OCI-M1 (cell line): ENCODE results near the gene ZBED5.
A peak's percentile ranks its signal among the peaks of the same experiment; 100 is the strongest.
"Not testable (repeated sequence)": the region's sequence is repeated elsewhere in the genome, so short reads cannot be mapped to it uniquely, and the experiment has no call there.

Experiments used
- DNase-seq: peaks from one replicate; lab custom pipeline; 2025; lab: John Stamatoyannopoulos, UW

Gene ZBED5

DNA sequence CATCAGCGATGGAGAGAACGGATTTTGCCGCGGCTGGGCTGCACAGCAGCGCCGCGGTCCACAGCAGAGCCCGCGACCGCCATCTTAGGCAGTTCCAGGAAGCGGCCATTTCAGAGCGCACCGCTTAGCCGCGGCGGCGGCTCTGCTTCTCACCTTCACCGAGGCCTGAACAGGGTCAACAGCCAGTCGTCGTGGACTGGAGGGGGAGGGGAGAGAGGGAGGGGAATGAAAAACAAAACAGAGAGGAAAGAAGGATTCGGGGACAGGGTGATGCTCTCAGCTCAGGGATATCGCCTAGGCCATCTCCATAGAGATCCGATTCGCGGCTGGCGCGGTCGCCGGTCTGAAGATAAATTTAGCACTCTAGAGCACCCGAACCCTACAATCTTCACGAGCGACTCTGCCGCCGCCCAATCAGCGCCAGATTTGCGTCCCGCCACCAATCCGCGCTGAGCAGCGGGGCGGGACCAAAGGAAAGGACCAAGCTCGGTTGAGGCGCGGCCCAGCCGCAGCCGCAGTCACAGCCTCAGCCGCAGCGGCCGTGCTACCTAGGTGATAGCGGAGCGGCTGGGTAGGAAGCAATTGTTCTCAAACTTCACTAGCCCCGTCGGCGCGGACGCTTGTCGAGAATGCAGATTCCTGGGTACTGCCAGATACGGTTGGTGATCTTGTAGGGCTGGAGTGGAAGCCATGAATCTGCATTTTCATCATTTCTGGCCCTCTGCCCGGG lies at the start of gene ZBED5:
Gene ZBED5 (minus strand): TSS at position 345 of the 730 bp plus-strand sequence. CDS start 3,108 bp downstream, outside the sequence.
- DNase-seq = peak; percentile 99

DNA sequence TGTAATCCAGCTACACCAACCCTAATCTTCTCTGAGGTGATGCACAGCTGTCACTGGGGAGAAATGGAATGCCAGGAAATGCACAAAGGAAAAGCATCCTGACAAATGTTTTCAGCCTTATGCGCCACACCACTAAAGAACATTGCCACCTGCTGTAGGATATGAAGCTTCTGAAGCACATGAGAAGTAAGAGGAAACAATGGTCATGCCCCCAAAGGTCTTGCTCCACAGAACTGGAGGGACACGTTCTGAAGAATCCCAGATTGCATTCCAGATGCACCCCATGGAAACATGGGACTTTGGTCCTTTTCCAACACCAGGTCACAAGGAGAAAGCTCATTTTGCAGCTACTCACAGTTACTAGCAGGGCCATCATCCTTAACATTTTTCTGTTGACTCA lies 48.7 kb upstream of the ZBED5 start:
- DNase-seq = peak; percentile 13

DNA sequence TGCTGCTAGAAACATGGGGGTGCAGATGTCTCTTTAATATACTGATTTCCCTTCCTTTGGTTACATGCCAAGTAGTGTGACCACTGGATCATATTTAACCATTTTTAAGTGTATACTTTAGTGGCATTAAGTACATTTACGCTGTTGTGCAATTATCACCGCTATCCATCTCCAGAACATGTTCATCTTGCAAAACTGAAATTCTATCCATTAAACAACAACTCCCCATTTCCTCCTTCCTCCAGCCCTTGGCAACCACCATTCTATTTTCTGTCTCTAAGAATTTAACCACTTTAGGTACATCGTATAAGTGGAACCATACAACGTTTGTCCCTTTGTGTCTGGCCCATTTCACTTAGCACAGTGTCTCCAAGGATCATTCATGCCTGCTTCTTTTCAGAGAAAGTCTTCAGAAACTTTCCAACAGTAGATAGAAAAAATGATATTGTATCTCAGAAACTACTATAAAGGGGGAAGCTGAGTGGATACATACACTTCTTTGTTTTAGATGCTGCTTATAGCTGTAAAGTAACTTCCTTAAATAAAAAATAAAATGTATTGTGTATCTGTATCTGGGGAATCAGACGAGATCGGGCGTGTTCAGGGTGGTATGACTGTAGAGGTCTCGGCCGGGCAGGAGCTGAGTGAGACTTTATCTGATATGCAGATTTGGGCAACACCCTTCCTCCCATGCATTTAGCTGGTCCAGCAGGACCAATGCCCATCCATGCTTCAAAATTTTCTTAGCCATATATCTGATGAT lies 44.6 kb upstream of the ZBED5 start:
- peak; percentile 51 for DNase-seq

DNA sequence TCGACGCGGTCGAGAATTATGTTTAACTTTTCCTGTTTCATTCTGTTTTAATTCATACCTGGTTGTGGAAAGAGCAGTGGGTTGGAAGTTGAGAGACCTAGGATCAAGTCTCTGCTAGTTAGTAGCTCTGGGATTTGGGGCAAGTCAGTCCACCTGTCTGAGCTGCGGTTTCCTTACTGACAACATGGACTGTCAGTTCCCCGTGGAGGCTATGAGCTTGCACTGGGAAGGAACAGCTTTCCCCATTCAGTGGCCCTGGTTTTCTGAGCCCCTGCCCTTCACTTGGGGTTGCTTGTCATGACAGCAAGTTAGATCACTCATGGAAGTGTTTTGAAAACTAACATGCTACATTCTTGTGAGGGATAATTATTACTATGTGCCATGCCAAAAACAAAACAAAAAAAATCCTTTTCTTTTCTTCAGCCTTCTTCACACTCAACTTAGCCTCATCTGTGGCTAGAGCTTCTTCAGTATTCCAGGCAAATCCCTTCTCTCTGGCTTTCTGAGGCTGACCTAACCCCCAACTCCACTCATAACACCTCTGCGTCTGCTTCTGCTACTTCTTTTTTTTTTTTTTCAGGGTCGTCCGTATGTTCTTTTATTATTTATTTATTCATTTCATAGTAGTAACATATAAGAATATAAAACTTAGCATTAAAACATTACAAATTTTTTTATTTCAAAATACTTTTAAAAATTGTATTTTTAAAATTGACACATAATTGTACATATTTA lies 43.0 kb upstream of the ZBED5 start:
- peak; percentile 67 for DNase-seq

DNA sequence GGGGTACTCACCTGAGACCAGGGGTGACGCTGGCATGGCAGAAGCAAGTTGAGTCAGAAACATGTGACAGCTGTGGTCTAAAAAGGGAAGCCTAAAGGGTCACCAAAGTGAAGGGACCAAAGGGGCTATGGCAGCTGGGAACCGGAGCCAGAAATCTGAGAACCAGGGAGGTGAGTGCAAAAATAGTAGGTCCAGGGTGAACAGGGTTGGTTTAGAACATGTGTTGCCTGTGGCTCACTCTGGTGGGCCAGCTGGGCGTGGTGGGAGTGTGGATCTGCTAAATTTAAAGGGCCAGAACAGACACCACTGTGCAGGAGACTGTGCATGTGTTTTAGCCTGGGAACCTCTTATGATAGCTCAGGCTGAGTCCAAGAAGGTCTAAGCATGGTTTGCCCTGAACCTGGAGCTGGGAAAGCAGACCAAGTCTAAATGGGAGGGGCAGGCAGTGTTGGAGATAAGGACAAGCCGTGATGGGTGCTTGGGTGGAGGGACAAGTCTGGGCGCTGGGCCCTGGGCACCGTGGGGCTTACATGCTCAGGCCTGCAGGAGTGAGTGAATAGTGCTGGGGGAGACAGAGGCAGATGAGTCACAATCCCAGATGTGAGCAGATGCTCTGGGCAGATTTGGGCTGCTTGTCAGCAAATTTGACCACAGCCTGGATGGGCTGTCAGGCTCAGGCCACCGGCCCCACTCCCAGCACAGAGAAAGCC lies 41.4 kb upstream of the ZBED5 start:
- peak; percentile 99 for DNase-seq

DNA sequence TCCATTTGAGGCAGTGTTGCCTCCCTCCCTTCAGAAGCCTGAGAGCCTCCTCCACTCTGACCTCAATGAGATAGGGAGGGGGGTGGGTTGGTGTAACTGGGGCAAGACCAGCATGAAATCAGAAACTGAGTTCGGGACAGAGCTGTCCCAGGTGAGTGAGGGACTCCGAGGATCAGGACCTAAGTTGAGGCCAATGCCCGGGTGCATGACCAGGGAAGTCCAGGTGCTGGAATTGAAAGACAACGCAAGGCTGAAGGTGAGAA lies 40.8 kb upstream of the ZBED5 start:
- DNase-seq = peak; percentile 55

DNA sequence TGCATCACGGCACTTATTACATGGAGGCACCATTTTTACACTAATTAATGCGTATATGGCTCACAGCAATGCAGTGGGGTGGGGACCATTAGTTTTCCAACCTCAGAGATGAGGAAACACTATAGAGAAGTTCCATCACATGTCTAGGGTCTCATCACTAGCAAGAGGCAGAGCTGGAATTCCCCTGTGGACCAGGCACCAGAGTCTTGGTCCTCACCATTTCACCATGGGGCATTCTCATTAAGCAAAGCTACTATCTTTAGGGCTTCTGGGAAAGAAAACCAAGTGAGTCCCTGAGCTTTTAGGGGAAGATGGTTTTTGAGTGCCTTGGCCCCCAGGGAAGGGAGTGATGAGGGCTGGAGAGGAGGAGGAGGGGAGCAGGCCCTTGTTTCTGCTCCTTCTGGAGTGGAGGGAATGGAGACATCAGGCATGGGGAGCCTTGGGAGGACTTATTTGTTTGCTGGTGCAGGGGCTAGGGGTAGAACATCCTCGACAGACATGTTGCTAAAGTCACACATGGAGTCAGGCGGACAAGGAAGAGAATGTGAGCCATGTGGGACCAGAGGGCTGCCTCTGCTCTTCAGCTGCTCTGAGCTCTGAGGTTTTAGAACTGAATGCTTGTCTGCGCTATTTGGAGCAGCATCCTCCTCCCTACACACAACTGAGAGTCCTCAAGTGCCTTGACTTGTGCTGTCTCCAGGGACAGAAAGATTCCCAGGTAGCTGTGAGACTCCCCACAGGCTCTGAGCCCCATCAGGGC lies 40.3 kb upstream of the ZBED5 start:
- peak; percentile 34 for DNase-seq

DNA sequence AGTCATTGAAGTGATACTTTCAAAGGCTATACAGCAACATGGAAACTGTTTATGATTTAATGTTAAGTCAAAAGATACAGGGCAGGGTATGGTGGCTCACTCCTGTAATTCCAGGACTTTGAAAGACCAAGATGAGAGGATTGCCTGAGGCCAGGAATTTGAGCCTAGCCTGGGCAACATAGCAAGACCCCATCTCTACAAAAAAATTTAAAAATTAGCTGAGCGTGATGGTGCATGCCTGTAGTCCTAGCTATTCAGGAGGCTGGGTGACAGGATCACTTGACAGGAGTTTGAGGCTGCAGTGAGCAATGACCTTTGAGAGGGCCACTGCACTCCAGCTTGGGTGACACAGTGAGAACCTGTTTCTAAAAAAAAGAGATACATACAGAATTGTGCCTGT lies 39.3 kb upstream of the ZBED5 start:
- no peak for DNase-seq

DNA sequence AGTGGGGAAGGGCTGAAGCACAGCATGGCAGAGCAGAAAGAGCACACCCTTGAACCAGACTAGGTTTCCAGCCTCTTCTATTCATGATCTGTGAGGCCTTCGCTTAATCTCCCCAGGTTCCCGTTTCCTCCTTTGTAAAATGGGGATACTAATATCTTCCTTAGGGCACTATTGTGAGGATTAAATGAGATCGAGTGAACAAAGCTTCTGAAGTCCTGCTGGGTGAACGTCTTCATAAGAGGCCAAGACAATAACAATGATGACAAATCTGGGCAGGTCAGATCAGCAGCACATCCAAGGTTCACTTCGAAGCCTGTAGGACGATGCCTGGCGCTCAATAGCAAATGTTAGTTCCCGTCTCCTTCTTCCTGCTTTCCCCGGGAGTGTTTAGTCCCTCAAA lies 38.6 kb upstream of the ZBED5 start:
- DNase-seq = no peak

DNA sequence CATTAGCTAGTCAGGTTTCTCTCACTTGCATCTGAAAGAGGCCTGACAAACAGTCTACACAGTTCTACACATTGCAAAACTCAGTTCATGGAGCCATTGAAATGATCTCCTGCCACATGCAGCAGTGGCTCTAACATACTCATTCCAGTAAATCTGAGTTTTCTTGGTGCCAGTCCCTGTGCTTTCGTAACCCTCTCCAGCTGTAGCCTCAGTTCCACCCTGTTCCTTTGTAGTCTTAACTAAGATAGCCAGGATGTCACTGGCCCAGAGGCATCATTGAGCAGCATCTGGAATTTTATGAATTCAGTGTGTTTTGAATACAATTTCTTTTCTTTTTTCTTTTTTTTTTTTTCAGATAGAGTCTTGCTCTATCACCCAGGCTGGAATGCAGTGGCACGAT lies 37.4 kb upstream of the ZBED5 start:
- DNase-seq = no peak

DNA sequence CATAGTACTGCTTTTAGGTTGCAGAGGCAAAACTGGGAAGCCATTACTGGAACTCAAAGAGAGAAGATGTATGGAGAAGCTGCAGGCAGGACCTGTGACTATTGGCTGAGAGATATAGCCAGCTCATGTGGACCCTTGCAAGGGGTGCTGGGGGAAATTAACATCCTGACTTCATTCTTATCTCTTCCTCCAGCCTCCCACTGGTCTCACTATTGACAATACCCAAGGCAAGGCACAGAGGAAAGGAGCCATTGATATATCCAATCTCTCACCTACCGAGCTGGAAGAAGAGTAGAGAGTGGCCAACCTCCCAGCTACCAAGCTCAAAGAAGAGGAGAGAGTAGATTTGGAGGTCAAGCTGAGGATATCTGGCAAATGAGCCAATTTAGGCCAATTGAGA lies 36.8 kb upstream of the ZBED5 start:
- peak; percentile 51 for DNase-seq

DNA sequence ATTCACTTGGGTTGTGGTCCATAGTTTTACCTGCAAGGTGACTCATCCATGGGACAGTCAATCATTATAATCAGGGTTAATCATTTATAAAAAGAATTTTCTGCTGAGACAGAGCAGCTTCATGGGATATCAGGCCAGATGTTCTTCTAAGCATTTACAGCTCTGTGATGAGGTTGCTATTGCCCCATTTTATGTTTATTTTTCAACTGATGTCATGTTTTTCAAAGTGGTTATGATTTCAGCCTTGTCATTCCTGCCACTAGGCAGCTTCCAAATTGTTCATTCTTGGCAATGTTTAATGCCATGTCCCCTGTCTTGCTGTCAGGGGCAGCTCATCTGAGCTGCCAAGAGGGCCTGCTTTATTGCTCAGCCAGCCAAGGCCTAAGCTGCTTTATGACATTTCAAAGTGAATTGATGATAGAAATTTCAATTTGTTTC lies 35.9 kb upstream of the ZBED5 start:
- no peak for DNase-seq

DNA sequence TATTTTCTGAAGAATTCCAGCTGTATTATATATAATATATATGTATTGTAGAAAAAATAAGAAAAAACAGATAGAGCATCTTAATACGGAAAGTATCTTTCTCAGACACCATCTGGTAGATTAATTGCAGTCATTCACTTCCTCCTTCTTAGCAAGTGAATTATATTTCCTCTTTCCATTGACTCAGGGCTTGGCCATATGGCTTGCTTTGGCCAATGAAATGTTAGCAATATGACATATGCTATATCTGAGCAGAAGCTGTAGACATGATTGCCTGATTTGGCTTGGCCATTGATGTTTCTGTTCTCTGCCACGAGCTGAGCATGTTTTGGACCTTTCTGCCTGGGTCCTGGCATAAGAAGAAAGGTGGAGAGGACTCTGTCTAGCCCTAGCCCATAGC lies 34.4 kb upstream of the ZBED5 start:
- peak; percentile 90 for DNase-seq

DNA sequence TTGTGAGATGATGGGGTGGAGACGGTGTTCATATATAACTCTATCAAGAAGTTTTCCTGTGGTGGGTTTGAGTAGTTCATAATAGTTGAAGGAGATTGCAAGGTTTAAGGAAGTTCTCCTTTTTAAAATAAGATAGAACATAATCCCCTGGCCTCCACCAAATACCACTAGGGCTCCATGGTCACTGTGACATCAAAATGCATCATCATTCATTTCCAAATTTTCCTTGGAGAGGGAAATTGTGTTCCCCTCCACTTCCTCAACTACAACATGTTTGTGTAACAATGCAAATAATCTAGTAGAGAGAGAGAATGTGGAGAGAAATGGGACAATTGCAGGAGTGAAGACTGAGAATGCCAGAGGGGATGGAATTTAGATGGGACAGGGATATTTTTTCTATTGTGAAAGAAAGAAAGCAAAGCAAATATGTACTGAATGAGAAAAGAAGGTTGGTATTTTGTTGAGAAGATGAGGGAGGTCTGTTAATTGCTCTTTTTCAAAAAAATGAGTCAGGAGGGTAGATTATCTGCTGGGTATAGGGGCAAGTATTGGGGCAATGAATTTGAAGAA lies 33.4 kb upstream of the ZBED5 start:
- peak; percentile 25 for DNase-seq

DNA sequence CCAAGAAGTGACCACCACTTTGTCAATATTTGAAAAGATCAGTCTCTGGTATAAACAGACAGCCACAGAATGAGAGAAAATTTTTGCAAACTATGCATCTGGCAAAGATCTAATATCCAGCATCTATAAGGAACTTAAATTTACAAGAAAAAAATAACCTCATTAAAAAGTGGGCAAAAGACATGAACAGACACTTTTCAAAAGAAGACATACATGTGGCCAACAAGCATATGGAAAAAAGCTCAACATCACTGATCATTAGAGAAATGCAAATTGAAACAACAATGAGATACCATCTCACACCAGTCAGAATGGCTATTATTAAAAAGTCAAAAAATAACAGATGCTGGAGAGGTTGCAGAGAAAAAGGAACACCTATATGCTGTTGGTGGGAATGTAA lies 32.2 kb upstream of the ZBED5 start:
- not testable (repeated sequence) for DNase-seq

DNA sequence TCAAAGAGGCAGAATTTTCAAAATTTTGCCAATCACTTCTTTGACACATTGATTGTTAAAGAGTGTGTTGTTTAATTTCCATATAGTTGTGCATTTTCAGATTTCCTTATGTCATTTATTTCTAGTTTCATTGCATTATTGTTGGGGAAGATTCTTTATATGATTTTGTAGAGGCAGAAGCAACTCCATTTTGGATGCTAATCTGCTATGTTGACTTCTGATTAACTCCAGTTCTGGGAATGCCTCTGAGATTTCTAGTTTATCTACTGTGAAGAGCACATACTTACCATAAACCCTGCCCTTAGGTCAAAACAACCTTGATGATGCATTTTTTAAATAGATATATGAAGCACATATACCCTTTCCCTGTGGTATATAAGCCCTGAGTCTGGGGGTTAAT lies 29.5 kb upstream of the ZBED5 start:
- peak; percentile 60 for DNase-seq

DNA sequence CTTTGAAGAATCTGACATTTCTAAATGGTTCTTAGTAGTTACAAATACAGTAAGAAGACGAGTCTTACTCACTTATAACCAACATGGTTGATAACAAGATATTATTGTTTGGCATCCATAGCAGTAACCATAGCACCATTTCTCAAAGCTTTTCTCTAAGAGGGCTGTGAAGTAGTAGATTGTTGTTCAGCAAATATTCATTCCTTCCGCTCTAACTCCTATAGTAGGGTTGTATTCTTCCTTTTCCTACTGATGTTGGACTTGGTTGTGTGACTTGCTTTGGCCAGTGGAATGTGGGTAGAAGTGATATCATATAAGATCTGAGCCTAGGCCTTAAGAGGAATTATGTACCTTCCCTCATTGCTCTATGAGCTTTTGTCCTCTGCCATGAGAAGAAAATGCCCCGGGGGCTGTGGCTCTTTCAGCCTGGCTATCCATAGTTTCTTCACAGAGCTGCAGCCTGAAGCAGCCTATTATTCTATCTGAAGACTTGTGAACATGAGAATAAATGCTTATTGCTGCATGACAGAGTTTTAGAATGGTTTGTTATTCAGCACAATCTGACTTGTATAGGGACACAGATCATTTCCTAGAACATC lies 28.9 kb upstream of the ZBED5 start:
- no peak for DNase-seq

DNA sequence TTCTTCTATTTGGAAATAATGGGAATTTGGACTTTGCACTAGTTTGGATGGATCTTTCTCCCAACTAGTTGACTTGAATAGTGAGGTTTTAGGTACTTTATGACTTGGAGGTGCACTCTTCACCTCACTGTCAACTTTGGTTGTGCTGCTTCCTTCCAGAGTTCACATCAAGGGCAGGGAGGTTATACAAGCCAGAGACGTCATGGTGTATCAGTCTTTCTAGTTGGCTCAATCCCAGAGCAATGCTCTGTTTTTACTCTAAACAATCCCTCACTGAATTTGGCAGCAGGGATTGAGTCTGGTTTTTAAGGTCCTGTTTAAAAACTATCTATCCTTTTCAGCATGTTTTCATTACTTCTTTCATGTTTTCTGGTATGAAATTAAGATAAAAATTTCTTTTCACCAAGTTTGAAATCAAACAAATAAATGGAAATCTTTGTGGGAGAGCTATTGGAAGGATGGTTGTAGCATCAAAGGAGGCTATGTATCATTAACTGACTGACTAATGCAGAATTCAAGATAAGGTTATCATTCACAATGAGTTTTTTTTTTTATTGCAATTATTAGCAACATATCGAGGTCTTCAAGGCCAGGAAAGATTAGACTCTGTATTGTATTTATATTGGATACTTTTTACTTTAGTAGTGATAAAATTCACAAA lies 28.0 kb upstream of the ZBED5 start:
- DNase-seq = no peak

DNA sequence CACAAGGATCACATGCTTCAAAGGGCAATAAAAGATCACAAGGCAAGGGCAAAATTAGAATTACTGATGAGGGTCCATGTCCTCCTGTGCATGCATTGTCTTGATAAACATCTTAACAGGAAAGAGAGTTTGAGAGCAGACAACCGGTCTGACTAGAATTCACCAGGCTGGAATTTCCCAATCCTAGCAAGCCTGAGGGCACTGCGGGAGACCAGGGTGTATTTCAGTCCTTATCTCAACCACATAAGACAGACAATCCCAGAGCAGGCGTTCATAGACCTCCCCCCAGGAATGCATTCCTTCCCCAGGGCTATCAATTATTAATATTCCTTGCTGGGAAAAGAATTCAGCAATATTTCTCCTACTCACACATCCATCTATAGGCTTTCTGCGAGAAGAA lies 26.4 kb upstream of the ZBED5 start:
- DNase-seq = not testable (repeated sequence)

DNA sequence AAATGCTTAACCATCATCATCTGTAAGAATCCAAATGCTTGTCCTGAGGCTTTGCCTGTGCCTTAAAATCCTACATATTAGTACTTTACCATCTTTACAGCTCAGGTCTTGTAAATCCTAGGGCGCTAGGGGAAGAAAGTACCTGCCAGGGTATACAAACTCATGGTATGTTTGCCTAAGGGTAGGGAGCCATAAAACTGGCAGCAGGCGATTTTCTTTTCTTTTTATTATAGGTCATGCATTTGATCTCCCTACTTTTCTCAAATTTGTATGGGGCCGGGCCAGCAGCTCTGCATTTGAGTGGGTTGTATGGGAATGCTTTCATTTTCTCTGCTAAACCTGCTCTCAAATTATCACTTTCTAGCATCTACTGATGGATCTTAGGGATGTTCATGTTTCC lies 24.0 kb upstream of the ZBED5 start:
- no peak for DNase-seq
